Measurements from ENCODE around the gene TSPAN5.

- TF ChIP-seq, protein P1, sequence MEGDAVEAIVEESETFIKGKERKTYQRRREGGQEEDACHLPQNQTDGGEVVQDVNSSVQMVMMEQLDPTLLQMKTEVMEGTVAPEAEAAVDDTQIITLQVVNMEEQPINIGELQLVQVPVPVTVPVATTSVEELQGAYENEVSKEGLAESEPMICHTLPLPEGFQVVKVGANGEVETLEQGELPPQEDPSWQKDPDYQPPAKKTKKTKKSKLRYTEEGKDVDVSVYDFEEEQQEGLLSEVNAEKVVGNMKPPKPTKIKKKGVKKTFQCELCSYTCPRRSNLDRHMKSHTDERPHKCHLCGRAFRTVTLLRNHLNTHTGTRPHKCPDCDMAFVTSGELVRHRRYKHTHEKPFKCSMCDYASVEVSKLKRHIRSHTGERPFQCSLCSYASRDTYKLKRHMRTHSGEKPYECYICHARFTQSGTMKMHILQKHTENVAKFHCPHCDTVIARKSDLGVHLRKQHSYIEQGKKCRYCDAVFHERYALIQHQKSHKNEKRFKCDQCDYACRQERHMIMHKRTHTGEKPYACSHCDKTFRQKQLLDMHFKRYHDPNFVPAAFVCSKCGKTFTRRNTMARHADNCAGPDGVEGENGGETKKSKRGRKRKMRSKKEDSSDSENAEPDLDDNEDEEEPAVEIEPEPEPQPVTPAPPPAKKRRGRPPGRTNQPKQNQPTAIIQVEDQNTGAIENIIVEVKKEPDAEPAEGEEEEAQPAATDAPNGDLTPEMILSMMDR (conservative IDR thresholded peaks at IDR 0.05; ENCODE audit: low read length): no peak
- no peak for TF ChIP-seq EZH2phosphoT487 (IDR thresholded peaks at IDR 0.05; ENCODE audit: borderline replicate concordance)
Measured at GRCh38 chr4:98516441-98517217, 141.8 kb downstream of the TSPAN5 start.
